Right ventricle myocardium superior (tissue), 1 donor: ENCODE results near the gene DENND6B. TPM values are rescaled to one million over a fixed set of nuclear protein-coding genes. Genes with fewer than 3 reads are reported as not detected.
A peak's percentile ranks its signal among the peaks of the same experiment; 100 is the strongest.

ENCODE experiments used
- ATAC-seq: fragments of 200-7000 bp; cut with Tn5 transposase; one replicate; pipeline ENCODE4 v1.9.1; 2020; ENCODE audit warnings: mild to moderate bottlenecking; ENCODE audit not compliant: poor library complexity
- DNase-seq: peaks from one replicate; pipeline ENCODE4 v3.0.0-alpha.2; 2020
- intact Hi-C: fragments of 100-400 bp; cut with DNase I; formaldehyde crosslinking; loops from one replicate; pipeline ENCODE4 v1.11.2; 2022
- total RNA-seq: library from RNA; stranded (reverse); fragmentation: NEBNext Ultra II Directional; extraction: Animal tissue kit (Norgen Biotek cat#: 25700); gene quantifications from one replicate; pipeline ENCODE4 v1.2.1, GENCODE V29; 2021
- donor health status: DM: no; HTN: yes; CAD: no; lungs with severe emphysema.

The DENND6B gene
- total RNA-seq, 1 donor from 2014 or later, result 1.1 TPM

GRCh38 chr22:50307890-50308596 is 18.8 kb downstream of the DENND6B start:
- peak; percentile 64 for DNase-seq
- intact Hi-C loops, result no loop called here
- no peak for ATAC-seq

DNA sequence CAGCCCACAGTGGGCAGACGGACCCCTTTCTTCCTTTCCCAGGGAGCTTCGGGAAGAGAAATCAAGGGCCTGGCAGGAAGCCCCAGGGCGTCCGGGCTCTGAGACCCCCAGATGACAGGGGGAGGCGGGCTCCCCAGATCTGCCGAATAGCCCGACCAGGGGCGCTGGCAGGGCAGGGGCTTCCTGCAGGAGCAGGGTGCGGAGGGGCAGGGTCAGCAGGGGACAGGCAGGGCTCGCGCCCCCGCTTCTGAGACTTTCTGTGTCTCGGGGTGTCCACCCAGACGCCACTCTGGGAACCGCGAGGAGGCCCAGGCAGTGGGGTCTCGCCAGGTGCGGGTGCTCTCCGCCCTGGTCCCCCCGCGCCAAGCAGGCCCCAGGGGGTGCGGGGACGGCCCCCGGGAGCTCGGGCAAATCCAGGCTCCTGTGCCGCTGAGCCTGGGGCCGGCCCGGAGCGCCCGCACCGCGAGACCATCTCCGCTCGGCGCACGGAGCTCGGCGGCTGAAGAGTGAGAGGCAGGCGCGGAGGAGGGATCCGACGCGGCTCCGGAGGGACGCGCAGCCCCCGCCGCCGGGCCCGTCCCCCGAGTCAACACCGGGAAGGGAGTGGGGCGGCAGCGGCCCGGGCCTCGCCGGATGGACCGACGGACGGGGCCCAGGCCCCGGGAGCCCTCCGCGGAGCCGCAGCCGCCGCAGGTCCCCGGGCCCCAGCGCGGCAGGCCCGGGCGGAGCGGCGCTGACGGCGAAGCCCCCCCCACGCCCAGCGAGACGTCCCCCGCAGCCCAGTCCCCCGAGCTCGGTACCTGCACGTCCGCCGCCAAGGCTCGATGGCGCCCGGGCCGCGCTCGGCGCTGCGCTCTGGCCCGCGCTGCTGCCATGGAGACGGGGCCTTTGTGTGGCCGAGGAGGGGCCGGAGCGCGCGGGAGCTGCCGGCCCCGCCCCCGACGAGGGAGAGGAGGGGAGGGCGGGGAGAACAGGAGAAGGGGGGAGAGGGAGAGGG is 19.8 kb downstream of the DENND6B start, which contains the start of gene PLXNB2:
Gene PLXNB2, minus strand, starts transcription at position 894 of the 997 bp plus-strand sequence. CDS start 17,062 bp downstream, outside the sequence.
- DNase-seq (peak; percentile 92), ATAC-seq (peak; percentile 52)
- intact Hi-C loops, result no loop called here

GRCh38 chr22:50305923-50306566 is 20.8 kb downstream of the DENND6B start:
- ATAC-seq (peak; percentile 54), DNase-seq (peak; percentile 89)
- intact Hi-C loops, result no loop called here

DNA sequence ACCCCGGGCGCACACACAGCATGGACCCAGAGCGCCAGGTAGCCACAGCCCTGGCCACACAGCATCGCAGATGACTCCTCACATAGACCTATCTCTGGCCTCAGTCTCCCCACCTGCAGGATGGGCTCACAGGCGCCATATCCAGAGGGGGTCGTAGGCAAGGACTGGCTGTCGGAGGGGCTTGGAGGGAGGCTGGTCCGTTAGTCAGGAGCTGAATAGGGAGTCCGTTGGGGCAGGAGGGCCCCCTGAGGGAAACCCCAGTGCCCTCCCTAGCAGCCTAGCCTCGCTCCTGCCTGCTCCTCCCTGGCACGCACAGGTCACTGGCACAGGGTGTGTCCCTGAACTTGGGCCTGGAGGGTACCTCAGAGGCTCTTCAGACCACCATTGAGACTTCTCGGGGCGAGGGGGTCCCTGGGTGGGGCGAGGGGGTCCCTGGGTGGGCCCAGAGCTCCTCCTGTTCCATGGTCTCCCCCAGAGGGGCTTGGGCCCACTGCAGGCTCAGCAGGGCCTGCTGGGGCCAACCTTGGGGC is 21.4 kb downstream of the DENND6B start:
- intact Hi-C loops, result no loop called here
- no peak for ATAC-seq

DNA sequence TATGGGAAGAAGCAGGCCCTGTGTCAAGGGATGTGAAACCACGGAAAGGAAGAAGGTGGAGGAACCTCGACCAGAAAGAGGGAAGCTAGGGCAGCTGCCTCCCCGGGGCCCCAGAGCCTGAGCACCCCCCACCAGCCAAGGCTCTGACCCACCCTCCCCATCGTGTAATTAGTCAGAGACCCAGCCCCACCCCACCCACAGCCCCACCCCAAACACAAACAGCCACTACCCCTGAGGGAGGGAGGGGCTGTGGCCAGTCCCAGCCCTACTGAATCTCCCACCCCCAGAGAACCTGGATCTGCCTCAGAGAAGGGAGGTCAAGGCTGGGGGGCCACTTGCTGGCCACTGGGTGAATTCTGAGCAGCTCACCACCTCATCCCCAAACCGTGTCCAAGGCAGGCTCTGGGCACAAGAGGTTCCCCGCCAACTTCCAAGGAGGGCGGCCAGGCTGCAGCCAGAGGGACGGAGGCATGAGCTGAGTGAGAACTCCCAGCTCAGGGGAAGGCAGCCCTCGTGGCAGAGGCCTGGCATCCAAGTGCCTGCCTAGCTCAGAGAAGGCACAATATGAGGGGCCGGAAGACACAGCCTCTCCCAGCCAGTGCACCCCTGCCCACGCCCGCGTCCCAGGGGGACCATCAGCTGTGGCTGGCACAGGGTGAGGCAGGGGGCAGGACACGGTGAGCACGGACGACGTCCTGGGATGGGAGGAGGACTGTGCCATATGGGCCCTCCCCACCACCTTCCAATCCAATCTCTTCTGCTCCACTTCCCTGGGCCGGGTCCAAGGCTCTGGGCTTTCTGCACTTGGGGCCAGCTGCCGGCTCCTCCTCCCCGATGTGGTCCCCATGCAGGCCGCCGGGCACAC is 22.1 kb downstream of the DENND6B start:
- intact Hi-C loops, result no loop called here
- peak; percentile 82 for DNase-seq
- no peak for ATAC-seq

More for the DNA sequence above, 21.4 kb downstream of the DENND6B start:
- no peak for DNase-seq

DNA sequence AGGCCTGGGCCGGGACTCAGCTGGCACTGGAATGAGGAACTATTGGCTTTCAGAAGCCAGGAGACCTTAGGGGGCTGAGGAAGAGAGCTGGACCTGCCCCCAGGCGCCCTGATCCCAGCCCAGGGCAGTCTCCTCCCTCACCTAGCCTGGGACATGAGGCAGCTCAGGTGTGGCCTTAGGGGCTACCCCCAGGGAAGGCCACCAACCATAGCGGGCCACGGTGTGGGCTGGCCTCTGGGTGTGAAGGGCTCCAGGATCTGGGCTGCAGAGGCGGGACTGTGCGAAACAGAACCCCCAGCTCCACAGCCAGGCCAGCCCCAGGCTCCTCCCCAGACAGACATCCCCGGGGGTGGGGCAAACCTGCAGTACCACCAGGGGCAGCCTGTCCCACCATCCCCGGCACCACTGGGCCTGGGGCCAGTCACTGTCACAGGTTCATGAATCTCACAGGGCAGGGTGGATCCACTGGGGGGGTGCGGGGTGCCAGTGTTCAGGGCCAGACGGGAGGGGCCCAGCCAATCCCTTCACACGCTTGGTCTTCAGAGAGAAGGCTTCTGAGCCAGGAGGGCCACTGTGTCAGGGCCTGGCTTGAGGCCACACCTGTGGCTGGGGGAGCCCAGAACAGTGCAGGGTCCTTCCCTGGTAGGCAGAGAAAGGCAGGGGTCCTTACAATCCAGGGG is 22.8 kb downstream of the DENND6B start:
- ATAC-seq (peak; percentile 28), DNase-seq (peak; percentile 73)
- intact Hi-C loops, result no loop called here

GRCh38 chr22:50303515-50303847 is 23.3 kb downstream of the DENND6B start:
- ATAC-seq (no peak), DNase-seq (no peak)
- intact Hi-C loops, result no loop called here

- ATAC-seq, result peak; percentile 34
- DNase-seq, result peak; percentile 63
- intact Hi-C loops, result no loop called here
Measured at GRCh38 chr22:50302564-50302963, 24.2 kb downstream of the DENND6B start.

DNA sequence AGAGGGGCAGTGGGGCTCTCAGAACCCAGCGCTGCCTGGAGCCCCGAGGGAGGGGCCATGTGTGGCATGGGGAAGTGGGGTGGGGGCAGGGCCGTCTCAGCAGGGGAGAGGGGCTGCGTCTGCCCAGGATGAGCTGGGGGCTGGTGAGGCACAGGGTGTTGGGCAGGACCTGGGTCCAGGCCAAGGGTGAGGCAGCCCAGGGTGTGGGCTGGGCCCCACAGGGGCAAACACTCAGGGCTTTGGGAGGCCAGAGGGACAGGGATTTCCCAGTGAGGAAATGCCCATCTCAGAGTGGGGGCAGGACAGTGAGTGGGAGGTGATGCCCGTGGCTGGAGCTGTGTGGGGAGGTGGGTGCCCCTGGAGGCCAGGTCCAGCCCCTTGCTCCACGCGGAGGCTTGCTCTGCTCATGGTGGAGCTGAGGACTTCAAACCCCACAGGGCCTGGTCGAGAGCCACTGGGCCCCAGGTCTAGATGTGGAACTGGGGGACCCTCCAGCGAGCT is 24.7 kb downstream of the DENND6B start:
- ATAC-seq (peak; percentile 5), DNase-seq (peak; percentile 66)
- intact Hi-C loops, result no loop called here

DNA sequence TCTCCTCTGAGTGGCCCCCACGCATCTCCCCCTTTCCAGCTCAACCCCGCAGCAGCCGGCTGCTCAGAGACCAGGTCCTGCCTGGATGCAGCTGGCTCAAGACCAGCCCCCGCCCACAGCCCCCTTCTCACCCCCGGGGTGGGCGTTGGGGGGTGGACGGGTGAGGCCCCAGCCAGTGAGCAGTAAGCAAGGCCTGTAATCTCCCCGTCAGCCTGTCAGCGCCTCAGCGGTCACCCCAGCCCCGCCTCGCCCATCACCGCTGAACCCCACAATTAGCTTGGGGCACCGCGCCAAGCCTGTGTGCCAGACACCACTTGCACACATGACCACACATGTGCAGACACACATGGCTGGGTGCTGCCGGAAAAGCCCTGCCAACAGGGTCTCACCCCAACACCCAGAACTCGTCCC is 25.2 kb downstream of the DENND6B start:
- ATAC-seq, result no peak
- intact Hi-C loops, result no loop called here
- no peak for DNase-seq

DNA sequence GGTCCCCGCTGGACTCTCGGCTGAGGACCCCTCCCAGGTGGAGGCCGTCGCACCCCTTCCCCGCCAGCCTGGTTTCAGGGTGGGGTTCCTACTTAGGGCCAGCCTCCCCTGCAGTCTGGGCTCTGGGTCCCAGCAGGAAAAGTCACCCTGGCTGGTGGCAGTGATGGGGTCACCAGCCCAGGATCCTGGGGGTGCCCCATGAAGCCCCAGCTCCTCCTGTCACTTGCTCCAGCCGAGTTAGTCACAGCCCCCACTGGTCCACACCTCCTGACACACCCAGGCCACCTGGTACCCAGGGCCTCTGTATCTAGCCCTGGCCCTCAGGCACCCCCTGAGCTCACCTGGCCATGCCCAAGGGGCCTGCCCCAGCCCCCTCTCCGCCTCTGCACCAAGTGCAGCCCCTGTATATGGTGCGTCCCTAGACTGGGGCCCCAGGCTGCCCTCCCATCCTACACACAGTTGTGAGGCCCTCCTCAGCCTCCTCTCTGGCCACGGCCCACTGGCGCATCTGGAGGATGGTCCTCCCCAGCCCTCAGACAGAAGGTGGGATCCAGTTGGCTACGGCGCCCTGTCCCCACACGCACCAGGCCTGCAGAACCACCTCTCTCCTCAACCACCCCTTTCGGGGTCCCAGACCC is 26.1 kb downstream of the DENND6B start:
- intact Hi-C loops, result no loop called here
- DNase-seq (no peak), ATAC-seq (no peak)

GRCh38 chr22:50299785-50300619 is 26.8 kb downstream of the DENND6B start:
- DNase-seq, result no peak
- ATAC-seq, result no peak
- intact Hi-C loops, result no loop called here

DNA sequence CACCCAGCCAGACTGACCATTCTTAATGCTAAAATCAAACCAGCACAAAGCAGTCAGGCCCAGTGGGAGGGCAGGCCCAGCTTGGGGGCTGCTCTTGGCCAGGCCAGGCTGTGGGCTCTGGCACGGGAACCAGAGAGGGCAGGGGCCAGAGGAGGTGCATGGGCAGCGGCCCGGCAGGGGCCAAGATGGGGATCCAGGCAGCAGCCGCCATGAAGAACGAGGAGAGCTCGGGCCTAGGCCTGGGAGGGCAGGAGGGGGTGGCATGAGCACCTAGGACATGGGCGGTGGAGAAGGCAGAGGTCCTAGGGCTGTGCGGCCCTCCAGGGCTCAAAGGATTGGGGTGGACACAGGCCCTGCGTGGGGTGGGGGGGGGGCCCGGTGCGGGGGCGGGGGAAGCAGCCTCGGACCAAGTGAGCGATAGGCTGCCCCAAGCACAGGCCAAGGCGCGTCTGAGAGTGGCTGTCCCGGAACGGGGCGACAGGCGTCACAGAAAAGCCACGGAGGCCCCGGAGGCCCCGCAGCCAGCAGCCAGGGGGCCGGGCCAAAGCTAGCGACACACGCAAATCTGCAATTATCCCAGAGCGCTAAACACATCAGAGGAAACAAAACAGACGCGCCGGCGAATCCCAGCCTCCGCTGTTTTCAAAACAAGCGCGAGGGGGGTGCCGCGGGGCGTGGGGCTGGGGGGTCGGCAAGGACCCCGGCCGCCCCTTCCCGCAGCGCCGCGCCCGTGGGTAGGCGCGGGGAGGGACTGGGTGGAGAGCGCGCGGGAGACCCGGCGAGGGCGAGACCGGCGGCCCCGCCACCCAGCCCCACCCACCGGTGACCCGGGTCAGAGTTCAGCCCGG is 27.7 kb downstream of the DENND6B start:
- ATAC-seq, result no peak

GRCh38 chr22:50298266-50298637 is 28.6 kb downstream of the DENND6B start:
- no peak for DNase-seq
- ATAC-seq, result no peak
- intact Hi-C loops, result no loop called here

More for the DNA sequence above, 27.7 kb downstream of the DENND6B start:
- intact Hi-C loops, result no loop called here
- DNase-seq, result no peak
